GM21619 (cell line): ENCODE results near the gene CSTB.

Experiments used
- ATAC-seq: cut with Tn5 transposase; IDR thresholded peaks from one replicate; pipeline ENCODE4 v1.9.1; 2021; ENCODE audit not compliant: unreplicated experiment

Gene CSTB

GRCh38 chr21:43752758-43753438 lies 23.2 kb downstream of the CSTB start:
- no peak for ATAC-seq

- ATAC-seq, result no peak
Observed at GRCh38 chr21:43751955-43752591, 24.0 kb downstream of the CSTB start.

- ATAC-seq, result no peak
Observed at GRCh38 chr21:43750339-43751033, 25.6 kb downstream of the CSTB start.

- no peak for ATAC-seq
Observed at GRCh38 chr21:43749651-43750262, 26.4 kb downstream of the CSTB start.

- no peak for ATAC-seq
Observed at GRCh38 chr21:43748622-43749021, 27.5 kb downstream of the CSTB start.

GRCh38 chr21:43745772-43746517 lies 30.2 kb downstream of the CSTB start:
- ATAC-seq, result no peak

- no peak for ATAC-seq
Observed at GRCh38 chr21:43744725-43745124, 31.4 kb downstream of the CSTB start.

GRCh38 chr21:43743947-43744346 lies 32.2 kb downstream of the CSTB start:
- ATAC-seq, result no peak

GRCh38 chr21:43741423-43742096 lies 34.5 kb downstream of the CSTB start:
- no peak for ATAC-seq

- ATAC-seq, result no peak
Observed at GRCh38 chr21:43740497-43741156, 35.5 kb downstream of the CSTB start.

GRCh38 chr21:43739621-43740435 lies 36.3 kb downstream of the CSTB start:
- no peak for ATAC-seq

- no peak for ATAC-seq
Observed at GRCh38 chr21:43737158-43737950, 38.8 kb downstream of the CSTB start.

- ATAC-seq, result no peak
Observed at GRCh38 chr21:43736224-43736883, 39.8 kb downstream of the CSTB start.

GRCh38 chr21:43735236-43736091 lies 40.6 kb downstream of the CSTB start:
- no peak for ATAC-seq

- ATAC-seq, result no peak
Observed at GRCh38 chr21:43734928-43735229, 41.2 kb downstream of the CSTB start.

- ATAC-seq, result no peak
Observed at GRCh38 chr21:43734131-43734927, 41.8 kb downstream of the CSTB start.
